ENCODE results near the gene CDPF1.

GRCh38 chr22:46263216-46263590 is 13.1 kb upstream of the CDPF1 start, which contains the start of gene PKDREJ:
- TF ChIP-seq CTCF (IDR thresholded peaks at IDR 0.05) (no peak), POLR2A (IDR thresholded peaks at IDR 0.05) (no peak)
